Activated naive CD8-positive, alpha-beta T cell treated with anti-CD3 and anti-CD28 coated beads, Interleukin-2, amount 50 U/mL, for 16 hours (primary cell): ENCODE results near the gene CCDC148.

ENCODE experiments used
- DNase-seq: peaks from one replicate; pipeline ENCODE4 v3.0.0-alpha.2; 2020; ENCODE audit warnings: low read depth, low spot score

The CCDC148 gene

GRCh38 chr2:158432117-158432516 lies 24.4 kb downstream of the CCDC148 start:
- no peak for DNase-seq

- DNase-seq: no peak
Measured at GRCh38 chr2:158414538-158414937, 42.0 kb downstream of the CCDC148 start.

- DNase-seq: no peak
Measured at GRCh38 chr2:158413581-158413980, 43.0 kb downstream of the CCDC148 start.

- DNase-seq: no peak
Measured at GRCh38 chr2:158412206-158412605, 44.3 kb downstream of the CCDC148 start.

GRCh38 chr2:158411748-158412147 lies 44.8 kb downstream of the CCDC148 start:
- DNase-seq: no peak

- no peak for DNase-seq
Measured at GRCh38 chr2:158410132-158410531, 46.4 kb downstream of the CCDC148 start.

GRCh38 chr2:158407031-158407430 lies 49.5 kb downstream of the CCDC148 start:
- DNase-seq: no peak

GRCh38 chr2:158405341-158405740 lies 51.2 kb downstream of the CCDC148 start:
- no peak for DNase-seq

- DNase-seq: no peak
Measured at GRCh38 chr2:158403237-158403636, 53.3 kb downstream of the CCDC148 start.

- DNase-seq: no peak
Measured at GRCh38 chr2:158402665-158403064, 53.9 kb downstream of the CCDC148 start.

GRCh38 chr2:158395166-158395565 lies 61.4 kb downstream of the CCDC148 start:
- no peak for DNase-seq

- no peak for DNase-seq
Measured at GRCh38 chr2:158394453-158394852, 62.1 kb downstream of the CCDC148 start.

GRCh38 chr2:158393886-158394285 lies 62.7 kb downstream of the CCDC148 start:
- DNase-seq: no peak

GRCh38 chr2:158392687-158393086 lies 63.9 kb downstream of the CCDC148 start:
- DNase-seq: no peak

- DNase-seq: no peak
Measured at GRCh38 chr2:158391876-158392275, 64.7 kb downstream of the CCDC148 start.

- DNase-seq: no peak
Measured at GRCh38 chr2:158391361-158391760, 65.2 kb downstream of the CCDC148 start.

- DNase-seq: no peak
Measured at GRCh38 chr2:158388159-158388558, 68.4 kb downstream of the CCDC148 start.

- DNase-seq: no peak
Measured at GRCh38 chr2:158385646-158386045, 70.9 kb downstream of the CCDC148 start.

- no peak for DNase-seq
Measured at GRCh38 chr2:158381978-158382377, 74.6 kb downstream of the CCDC148 start.

GRCh38 chr2:158381205-158381604 lies 75.3 kb downstream of the CCDC148 start:
- DNase-seq: no peak

GRCh38 chr2:158380746-158381145 lies 75.8 kb downstream of the CCDC148 start:
- no peak for DNase-seq

GRCh38 chr2:158378926-158379325 lies 77.6 kb downstream of the CCDC148 start:
- no peak for DNase-seq

- DNase-seq: no peak
Measured at GRCh38 chr2:158366342-158366741, 90.2 kb downstream of the CCDC148 start.

- DNase-seq: no peak
Measured at GRCh38 chr2:158359846-158360245, 96.7 kb downstream of the CCDC148 start.

- DNase-seq: no peak
Measured at GRCh38 chr2:158357699-158358098, 98.9 kb downstream of the CCDC148 start.
